ENCODE results near the gene CAMK2A.

Gene CAMK2A

DNA sequence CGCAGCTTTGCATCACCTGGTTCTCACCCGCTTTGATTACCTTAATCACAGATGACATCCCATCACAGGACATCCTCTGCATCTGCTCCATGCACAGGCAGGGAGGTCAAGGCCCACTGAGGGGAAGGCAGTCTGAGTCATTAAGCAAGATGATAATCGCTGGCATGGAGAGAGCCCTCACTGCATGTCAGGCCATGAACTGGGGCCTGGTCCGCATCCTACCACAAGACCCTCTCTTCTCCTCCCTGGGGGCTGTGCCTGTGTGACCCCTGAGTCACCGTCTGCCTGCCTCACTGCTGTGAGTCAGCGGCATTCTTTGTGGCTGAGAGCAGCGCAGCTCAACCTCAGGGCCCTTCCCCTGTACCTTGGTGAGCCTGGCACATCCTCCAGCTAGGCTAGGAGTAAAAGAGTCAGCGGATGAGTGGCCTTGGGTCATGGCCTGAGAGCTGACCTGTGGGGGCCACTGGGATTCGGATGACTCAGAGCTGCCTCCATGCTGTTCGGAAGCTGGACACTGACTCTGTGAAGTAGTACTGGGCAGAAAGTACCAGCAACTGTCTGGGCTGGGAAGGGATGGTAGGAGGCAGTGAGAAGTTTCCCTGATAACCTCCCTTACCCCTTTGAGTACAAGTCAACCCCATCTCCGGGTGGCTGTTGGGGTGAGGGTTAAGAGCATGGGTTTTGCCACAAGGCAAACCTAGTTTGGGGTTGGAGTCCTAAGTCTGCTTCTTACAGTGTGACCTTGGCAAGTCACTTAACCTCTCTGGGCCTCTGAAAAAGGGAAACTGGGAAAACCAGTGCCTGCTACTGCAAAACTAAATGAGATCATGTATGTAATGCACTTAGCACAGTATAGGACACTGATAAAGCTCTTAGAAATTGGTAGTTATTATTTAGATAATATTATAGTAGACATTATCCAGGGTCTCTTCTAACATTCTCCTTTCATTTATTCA is 27.8 kb upstream of the CAMK2A start:
- no peak for DNase-seq

DNA sequence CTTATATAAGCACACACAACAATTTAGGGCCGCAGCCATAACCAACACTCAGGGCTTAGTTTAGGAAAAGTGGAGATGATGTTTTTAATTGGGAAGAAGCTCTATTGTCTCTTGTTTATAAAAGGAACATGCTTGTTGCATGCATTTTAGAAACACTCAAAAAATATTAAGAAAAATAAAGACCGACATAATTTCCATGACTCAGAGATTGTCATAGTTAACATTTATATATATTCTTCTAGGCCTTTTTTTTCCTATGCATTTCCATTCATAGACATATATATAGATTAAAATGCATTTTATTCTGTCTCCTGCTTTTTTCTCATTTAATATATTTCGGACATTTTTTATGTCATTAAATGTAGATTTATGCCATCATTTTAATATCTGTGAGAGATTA is 26.7 kb upstream of the CAMK2A start:
- DNase-seq: no peak

DNA sequence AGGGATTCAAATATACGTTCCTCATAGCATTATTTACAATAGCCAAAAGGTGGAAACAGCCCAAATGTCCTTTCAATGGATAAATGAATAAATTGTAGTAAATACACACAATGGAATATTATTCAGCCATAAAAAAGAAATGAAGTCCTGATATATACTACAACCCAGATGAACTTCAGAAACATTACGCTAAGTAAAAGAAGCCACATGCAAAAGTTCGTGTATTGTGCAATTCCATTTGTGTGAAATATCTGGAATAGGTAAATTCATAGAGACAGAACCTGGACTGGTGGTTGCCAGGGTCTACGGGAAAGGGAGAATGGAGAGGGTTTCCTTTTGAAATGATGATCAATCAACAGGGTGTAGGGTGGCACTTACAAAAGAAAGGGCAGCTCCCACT is 25.7 kb upstream of the CAMK2A start:
- DNase-seq: no peak

DNA sequence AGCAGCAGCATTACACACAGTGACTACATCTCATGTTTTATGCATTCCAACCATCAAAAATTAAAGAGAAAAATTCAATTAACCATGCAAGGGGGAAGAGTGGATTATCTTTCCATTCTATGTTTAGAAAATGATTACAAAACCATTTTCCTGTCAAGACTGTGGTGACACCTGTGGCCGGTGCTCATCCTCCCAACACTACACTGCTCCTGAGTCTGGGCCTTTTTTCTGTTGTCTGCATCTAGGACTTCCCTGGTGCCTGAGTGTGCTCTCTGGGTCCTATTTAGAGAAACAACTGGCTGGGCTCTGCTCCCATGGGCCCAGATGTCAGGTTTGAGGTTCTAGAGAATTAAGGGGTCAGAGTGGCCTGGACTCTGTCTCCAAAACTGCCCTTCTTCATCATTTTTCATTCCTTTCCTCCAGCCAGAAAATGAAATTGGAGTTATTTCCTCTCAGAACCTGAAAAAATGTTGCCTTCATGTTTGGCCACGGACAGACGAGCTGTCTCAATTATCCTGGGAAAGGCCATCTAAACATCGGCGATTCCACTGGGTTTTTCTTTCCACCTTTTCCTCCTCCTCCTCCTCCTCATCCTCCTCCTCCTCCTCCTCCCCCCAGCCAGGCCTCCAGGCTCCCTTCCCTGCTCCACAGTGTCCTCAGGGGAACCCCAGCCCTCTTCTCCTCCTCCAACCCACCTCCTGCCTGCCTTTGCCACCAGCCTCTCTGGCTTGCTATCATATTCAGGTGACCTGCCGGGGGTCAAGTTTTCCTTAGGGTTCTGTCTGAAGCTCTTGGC is 24.5 kb upstream of the CAMK2A start:
- DNase-seq: no peak

DNA sequence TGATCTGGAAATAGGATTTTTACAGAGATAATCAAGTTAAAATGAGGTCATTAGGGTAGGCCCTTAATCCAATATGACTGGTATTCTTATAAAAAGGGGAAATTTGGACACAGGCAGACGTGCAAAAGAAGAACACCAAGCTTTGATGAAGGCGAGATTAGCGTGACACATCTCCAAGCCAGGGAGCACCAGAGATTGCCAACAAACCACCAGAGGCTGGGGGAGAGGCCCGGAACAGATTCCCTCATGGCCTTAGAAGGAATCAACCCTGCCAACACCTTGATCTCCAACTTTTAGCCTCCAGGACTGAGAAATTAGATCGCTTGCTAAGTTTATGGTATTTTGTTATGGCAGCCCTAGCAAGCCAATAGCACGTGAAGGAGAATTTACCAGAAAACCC is 23.9 kb upstream of the CAMK2A start:
- DNase-seq: no peak

DNA sequence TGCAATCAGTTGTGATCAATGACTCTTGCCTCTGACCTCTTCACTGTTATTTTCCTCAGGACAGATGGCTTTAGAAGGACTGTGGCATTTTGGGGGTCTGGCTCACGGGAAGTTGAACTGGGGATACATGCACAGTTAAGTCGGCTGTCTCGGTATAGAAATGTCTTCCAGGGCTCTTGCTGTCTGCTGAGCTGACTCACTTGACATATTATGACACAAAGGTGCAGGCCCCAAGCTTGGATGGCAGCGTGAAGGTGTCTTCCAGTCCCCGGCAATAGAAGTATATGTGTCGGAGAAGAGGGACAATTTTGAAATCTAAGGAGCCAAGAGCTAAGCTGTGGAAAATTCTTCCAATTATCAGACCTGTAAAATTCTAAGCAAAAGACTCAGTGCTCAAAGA is 22.9 kb upstream of the CAMK2A start:
- no peak for DNase-seq

DNA sequence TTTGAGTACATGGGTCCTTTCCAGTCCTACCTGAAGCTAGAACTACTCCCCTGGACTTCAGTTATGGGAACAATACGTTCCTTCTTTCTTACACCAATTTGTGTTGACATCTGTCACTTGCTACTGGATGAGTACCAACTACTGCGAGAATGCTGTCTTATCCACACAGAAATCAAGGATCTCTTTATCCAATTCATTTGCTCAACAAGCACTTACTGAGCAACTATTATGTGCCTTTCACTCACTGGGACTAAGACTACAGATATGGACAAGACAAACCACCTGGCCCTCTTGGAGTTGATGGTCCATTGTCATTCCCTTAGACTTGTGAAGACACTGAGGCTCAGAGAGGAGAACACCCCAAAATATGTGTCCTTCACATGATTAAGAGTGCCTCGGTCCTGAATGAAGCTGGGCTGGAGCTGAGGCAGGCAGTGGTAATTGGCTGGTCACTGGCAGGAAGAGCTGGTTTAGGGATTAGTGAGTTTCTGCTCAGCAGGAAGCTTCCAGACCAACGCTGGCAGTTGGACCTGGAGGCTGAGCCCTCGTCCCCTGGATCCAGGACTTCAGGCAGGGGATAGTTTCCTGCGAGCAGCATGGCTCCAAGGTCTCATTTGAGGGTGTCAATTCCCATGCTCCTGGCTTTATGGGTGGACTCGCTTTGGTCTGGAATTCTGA is 21.6 kb upstream of the CAMK2A start:
- no peak for DNase-seq

DNA sequence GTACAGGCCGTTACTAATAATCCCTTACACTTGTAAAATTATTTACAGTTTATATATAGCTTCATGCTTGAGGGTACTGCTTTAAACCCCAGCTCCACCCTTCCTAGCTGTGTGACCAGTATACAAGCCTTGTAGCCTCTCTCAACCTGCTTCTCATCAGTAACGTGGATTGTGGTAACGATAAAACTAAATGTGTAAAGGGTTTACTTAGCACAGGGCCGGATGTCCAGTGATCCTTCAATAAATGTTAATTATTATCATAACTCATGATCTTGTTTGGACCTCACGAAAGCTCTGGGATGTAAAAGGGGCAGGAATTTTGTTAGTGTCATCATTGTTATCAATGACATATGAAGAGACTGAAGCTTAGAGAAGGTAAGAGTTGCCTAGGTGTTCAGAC is 20.7 kb upstream of the CAMK2A start:
- no peak for DNase-seq

DNA sequence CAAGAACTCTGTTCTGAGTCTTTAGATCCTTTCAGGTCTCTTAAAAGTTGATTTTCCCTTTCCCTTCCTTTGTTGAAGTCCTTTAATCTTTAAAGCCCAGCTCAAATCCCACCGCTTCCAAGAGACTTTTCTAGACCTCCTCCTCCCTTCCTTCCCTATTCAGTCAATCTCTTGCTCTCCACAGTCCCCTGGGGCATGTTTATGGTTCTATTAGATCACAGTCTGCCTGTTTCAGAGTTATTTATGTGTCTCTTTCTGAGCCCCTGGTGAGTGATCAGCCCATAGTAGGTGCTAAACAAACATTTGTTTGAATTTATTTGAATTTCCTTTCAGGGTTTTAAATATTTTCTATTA is 20.3 kb upstream of the CAMK2A start:
- no peak for DNase-seq

DNA sequence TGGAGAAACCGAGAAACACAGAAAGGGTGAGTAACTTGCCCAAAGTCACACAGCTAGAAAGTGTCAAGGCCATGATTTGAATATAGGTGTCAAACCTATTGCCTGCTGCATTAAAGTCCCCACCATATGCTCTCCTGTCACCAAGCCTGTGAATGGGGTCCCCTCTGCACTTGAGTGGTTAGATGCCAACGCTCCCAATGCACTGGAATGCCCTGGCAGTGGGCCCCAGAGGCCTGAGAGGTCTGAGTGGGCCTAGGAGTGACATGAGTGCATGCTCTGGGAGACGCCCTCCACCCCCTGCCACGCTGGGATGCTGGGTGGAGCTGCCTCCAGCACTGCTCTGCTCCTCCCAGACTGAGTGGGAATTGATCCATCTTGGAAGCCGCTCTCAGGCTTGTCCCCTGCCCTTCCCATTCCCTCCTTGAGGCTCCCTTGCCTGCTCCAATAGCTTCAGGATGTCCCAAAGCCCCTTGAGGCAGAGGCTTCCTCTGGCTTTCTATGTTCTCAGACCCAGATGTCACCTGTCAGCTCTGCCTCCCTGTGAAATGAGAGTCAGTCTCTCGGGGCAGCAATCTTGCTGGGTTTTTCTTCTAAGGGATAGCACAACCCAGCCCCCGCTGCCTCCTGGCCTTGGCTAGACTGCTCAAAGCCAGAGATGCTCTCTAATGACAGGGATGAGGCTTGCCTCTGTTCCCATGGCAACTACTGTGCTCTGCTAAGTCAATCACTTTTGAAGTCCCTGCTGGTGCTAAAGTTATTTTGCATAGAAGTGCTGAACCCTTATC is 19.7 kb upstream of the CAMK2A start:
- DNase-seq: peak in 2 of 56 donors; percentile 18 to 22

DNA sequence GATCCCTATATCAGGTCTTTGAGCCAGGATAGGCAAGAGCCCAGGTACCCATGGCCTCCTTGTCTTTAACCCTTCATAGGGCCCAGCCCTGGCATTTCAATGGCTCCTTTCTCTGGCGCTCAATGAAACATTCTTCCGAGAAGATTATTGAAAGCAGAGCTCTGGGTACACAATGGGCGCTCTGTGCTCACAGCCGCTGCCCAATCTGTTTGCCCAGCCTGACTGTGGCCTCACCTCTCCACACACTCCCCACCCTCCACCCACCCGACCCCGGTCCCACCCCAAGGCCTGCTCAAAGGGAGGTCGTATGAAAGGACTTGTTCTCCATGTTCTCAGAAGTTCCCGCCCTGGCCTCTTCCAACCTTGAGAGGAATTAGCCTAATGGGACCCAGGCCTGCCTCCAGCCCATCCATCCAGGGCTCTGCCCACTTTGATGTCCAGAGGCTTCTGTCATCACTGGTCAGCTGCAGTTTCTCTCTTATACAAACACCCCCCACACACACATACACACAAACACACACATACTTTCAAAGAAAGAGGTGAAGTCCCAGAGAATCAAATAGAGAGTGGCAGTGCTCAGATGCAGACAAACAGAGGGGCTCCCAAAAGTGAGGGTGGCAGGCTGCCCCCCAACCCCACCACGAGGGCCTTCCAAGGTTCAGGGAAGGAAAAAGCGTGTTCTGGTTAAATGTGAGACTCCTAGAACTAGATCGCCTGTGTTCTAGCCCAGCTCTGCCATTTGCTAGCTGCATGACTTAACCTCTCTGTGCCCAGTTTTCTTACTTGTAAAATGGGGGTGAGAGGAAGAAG is 18.2 kb upstream of the CAMK2A start:
- DNase-seq: peak in 17 of 56 donors; percentile 18 to 69 (median 35)

DNA sequence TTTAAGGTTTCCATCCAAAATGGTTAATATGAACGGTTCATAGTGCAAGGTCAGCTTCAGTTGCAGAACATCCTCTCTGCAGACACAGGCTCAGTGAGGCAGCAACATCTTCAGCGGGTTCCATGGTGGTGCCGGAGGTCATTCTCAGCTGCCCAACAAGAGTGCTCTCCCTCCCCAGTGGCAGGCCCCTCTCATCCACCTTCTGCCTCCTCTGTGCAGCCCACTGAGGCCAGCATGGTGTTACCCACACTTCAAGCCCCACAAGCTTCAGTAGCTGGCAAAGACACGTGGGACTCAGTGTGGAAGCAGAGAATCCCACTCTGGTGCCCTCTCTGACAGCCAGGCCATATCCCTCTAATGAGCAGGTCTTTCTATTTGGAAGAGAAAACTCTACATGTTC is 17.2 kb upstream of the CAMK2A start:
- DNase-seq: no peak

DNA sequence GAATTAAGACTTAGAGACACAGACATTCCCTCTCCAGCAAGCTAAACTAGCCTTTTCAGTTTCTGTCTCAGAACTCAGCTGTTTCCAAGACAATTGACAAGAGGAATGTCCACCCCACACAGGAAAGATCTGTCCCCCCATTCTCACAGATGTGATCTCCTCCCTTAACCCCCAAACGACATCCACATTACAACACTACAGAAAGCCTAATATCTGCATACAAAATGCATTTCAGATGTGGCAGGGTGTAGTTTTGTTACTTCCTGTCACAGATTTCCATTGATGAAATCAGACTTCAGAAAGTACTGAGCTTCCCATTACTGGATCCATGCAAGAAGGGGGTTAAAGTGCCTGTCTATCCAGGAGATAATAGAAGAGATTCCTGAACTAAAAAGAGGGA is 16.0 kb upstream of the CAMK2A start:
- DNase-seq: no peak

DNA sequence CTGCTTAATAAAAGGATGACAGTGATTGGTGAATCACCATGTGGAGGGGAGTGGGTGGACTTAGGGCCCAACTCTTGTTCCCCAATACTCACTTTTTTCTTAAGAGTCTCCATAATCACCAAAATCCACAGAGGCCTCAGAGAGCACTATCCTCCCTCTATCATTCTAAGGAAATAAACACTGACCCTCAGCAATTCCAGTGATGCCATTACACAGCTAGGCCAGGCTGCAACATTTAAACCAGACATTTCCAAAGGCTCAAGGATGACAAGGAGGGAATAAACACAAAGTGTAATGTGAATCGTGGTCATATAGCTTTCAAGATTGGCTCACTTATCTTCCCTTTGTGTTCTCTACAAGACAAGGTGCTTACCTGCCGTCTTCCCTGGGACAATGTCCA is 15.5 kb upstream of the CAMK2A start:
- no peak for DNase-seq

DNA sequence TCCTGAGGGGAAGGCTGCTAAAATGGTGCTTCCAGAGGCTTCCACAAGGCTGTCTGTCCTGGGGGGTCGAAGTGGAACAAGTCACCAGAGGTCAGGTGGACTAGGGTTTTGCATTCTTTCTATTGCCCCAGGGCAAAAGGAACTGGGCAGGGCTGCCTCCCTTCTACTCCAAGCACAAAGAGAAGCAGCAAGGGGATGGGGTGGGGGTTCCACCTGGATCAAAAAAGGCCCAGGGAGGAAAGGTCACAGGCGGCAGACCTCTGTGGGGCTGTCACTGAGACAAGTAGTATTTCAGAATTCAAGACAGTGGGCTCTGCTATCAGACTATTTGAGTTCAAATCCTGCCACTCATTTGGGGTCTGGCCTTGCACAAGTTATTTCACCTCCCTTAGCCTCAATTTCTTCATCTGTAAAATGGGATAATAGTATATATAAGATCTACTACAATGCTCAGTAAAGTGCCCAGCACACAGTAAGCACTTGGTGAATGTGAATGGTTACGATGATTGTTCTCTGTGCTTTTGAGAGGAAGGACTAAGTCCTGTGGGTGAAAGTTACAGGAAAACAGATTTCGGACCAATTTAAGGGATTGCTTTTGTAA is 15.0 kb upstream of the CAMK2A start:
- no peak for DNase-seq

DNA sequence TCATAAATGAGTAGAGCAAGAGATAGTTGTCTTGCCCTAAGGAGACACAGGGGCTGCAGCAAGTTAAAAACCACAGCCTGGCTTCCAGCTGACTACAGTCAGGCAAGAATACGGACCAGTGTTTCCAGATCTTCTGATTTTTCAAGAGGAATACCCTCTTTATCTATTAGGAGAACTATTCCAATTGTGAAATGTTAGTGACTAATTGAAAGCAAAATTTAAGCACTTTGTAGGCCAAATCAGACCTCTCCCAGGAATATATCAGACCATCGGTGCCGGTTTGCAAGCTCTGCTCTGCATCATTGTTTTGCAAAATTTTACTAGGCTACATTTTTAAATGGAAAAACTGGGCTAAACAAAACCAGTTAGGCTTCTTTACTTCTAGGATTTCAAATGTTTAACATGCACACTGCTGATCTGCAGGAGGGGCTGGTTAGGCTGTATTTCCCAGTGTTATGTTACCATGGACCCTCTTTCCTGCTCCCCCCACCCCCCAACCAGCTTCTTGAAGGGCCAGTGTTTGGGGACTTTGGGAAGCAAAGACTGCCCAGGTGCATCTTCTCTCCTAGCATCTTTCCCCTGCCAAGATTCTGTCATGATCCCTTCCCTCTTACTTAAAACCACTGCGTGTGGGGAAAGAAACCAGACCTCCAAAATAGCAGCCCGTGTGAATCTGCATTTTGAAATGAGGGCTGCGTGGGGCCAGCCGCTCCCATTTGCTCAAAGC is 14.2 kb upstream of the CAMK2A start:
- no peak for DNase-seq

DNA sequence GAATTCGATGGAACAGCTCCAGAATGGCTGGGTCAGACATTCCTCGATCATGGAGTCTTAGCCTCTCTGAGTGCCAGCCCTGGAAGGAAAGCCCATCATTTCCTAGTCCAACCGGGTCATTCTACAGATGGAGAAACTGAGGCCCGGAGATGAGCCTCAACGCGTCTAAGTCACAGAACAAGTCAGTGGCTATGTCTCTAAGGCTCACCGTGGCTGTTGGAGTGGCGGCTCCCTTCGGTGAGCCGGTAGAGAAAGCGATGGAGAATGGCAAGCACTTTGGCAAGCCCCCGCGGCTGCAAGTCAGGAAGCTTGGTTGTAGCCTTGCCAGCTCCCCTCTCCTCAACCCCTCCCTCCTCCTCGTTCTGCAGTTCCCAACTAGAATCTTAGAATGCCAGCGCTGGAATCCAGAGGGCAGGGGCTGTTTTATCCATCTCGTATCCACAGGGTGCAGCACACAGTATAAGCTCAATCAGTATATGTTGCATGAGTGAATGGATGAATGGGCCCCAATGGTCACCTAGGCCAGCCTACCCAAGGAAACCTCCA is 13.6 kb upstream of the CAMK2A start:
- DNase-seq: no peak

DNA sequence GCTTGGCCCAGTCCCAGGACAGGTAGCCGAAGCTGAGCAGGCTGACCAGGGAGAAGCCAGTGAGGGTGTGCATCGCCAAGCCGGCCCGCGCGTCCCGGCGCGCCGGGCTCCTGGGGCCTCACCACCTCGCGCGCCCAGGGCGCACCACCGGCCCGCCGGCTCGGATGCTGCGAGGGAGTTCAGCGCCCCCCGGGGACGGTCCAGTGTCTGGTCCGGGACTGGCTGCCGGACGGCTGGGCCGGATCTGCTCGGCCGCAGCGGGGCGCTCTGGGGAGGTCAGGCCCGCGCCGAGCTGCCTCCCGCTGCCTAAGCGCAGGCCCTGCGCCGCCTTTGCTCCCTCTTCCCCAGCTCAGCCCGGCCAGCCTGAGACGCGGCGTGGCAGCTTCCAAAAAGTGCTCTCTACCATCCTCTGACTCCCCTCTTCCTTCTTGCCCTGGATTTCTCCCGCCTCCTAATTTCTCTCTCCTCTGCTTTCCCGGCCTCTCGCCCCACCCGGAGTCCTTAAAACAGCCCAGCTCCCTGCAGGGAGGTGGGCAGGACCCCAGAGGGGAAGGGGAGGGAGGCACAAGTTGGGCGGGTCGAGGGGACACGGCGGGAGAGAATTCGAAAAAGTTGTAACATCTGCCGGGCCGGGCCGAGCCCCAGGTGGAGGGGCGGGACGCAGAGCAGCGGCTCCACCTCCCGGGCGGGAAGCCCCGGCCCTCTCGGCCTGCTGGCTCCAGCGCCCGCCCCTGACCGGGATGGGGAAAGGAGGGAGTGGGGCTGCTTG is 12.9 kb upstream of the CAMK2A start, which contains the start of gene ARSI:
Gene ARSI, minus strand, starts transcription at position 605 of the 769 bp plus-strand sequence. Its CDS starts 532 bp downstream, at position 73.
- no peak for DNase-seq

All from amygdala (tissue), 56 donors.